CD4-positive, alpha-beta T cell treated with Interleukin-17A for 1 hour (primary cell): ENCODE results near the gene TENM4.

Experiments
- DNase-seq: peaks from one replicate; pipeline ENCODE4 v3.0.0-alpha.2; 2020

Gene TENM4

GRCh38 chr11:79447038-79447786 is 6.4 kb upstream of the TENM4 start:
- DNase-seq = no peak

GRCh38 chr11:79444923-79445322 is 4.1 kb upstream of the TENM4 start:
- no peak for DNase-seq

GRCh38 chr11:79441461-79441875 is 638 bp upstream of the TENM4 start:
- peak; percentile 22 for DNase-seq

DNA sequence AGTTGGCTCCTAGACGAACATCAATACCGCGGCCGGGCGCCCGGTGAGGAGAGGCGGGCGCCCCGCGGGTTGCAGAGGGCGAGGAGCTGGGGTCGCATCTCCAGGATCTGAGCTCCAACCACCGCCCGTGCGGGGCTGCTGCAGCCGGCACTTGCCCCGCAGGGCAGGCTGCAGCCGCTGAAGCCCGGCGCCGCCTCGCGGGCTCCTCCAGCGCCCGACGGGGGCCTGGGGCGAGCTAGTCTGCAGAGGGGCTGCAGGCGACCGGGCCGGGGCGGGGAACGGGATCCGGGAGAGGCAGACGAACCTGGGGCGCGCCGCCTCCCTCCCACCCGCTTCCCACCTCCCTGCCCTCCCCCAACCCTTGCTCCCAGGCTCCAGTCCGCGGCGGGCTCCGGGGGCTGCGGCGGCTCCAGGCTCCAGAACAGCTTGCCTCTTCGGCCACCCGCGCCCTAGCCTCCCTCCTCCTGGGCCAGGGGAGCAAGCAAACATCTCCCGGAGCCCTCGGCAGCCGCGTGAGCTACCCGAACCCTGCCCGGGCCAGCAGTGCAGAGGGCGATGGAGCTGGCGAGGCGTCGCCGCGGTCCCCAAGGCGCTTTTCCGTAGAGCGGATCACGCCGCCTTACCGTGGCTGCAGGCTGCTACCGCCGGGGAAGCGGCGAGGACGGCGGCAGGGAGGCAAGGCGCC is 802 bp downstream of the TENM4 start:
- DNase-seq = no peak

DNA sequence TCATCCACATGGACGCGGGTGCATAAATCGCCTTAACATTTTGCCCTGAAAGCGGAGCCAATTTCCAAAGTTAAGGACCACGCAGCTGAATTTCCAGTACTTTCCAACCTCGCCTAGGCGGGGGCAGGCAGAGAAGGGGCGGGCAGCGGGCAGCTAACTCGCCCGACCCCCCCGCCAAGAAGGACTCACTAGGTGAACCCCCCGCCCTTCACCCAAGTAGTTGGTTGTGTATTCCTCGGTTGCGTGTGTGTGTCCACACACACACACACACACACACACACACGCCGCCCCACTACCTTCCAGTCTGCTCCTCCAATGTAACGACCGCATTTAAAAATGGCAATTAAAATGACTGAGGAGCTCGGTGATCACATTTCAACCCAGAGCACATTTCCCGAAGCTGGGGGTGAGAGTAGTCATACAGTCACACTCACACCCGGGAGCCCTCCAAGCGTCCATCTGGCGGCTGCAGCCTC is 1.4 kb downstream of the TENM4 start:
- no peak for DNase-seq

- DNase-seq = no peak
Observed at GRCh38 chr11:79438631-79439409, 2.0 kb downstream of the TENM4 start.

GRCh38 chr11:79437981-79438630 is 2.7 kb downstream of the TENM4 start:
- DNase-seq = no peak

DNA sequence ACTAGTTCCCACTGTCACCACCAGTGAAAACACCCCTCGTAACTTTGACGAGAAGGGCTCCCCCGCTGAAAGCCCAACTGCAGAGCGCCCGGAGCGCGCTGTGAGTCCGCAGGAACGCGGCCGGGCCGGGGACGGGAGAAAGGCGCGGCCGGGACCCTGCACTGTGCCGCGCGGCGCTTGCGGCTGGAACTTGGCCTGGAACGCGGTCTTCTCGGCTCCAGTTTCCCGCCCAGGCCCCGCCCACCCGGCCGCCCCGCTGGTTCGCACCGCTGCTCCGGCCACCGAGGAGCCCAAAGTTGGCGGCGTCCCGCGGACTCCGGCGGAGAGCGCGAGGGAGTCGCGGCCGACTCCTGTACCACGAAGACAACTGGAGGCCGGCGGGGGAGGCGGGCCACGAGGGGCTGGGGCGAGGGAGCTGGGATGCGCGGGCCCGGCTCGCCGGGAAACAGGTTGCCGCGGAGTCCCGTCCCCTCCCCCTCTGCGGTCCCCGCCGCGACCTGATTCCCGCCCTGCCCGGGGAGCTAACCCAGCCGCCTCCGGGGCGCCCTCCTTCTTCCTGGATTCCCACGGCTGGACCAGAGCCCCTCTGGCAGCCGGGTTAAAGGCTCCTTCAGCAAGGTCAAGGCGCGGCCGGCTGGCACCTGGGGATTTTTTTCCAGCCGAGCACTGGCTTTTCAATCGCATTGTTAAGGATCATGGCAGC is 3.4 kb downstream of the TENM4 start:
- no peak for DNase-seq

DNA sequence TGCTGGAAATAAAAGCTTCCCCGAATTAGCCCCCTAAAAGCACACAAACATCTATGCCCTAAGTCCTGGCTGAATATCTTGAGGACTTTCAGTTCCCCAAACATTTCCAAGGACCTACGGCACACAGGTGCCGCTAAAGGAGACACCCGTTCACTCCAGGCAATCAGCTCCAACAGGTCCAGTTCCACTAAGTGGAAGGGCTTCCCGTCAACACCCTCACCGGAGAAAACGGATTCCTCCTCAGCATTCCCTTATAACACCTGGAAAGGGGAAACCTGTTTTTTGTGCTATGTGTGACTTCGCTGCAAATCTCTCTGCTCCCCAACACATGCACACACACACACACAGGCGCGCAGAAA is 3.9 kb downstream of the TENM4 start:
- DNase-seq = no peak

DNA sequence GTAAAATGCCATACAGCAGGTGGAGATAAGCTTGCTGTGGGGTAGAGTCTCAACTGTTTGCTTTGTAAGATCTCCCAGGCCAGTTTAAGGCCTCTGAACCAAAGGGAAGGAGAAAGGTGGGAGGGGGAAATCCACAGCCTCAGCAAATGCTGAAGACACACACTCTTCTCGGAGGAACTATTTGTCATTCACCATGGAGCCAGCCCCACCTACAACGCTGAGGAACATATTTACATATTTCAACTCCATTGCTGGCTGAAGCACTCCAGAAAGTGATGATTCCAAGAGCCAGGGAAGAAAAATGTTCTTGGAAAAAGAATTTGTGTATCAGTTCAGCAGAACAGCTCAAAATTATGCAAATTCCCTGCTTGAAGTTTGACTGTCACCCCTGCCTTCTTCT is 6.5 kb downstream of the TENM4 start:
- DNase-seq = no peak

GRCh38 chr11:79432138-79432537 is 8.7 kb downstream of the TENM4 start:
- no peak for DNase-seq

- DNase-seq = no peak
Observed at GRCh38 chr11:79431535-79431934, 9.3 kb downstream of the TENM4 start.

- DNase-seq = no peak
Observed at GRCh38 chr11:79430280-79430679, 10.6 kb downstream of the TENM4 start.

DNA sequence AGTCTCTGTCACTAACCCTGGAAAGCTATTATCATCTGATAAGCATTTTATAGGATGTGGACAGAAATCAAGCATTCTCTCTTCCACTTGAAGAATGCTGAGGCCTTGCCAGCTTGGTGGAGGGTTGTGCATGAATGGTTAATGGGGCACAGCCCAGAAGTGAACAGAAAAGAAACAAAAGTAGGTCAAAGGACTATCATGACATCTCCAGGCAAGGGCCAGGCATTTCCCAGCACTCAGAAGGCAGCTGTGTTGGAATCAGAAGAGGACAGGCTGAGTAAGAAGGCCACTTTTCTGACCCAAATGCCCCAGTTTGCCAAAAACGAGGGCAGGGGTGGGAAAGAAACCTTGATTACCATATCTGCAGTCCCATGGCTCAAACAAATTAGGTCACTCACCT is 12.4 kb downstream of the TENM4 start:
- DNase-seq = no peak

GRCh38 chr11:79427611-79428327 is 13.1 kb downstream of the TENM4 start:
- no peak for DNase-seq

DNA sequence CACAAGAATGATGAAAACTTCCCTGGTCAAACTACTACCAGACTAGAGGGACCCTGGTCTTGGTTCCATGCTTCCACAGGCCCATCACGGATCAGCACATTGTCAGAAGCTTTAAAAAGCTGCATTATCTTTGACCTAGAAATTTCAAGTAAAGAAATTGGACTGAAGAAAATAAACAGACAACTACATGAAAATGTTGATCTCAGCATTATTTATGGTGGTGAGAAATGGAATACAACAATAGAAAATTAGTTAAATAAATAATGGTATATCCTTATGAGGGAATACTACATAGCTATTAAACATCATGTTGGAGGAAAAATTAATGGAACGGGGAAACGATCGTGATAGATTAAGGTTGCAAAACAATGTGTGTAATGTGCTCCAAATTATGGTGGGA is 13.7 kb downstream of the TENM4 start:
- no peak for DNase-seq

DNA sequence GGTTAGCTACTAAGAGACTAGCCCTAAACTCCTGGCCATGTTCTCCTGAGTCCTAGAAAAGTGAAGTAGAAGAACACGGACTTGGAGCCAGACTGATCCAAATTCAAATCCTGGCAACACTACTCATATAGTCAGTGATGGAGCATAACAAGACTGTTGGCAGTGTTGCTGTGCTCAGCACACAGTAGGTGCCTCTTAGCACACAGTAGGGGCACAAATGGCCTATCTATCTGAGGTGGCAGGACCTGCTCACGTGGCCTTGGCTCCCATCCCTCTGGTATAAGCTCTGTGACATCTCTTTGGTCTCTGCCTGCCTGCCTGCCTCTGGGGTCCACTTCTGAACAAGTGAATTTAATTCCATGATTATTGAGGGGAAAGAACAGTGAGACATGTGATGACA is 15.4 kb downstream of the TENM4 start:
- DNase-seq = no peak

DNA sequence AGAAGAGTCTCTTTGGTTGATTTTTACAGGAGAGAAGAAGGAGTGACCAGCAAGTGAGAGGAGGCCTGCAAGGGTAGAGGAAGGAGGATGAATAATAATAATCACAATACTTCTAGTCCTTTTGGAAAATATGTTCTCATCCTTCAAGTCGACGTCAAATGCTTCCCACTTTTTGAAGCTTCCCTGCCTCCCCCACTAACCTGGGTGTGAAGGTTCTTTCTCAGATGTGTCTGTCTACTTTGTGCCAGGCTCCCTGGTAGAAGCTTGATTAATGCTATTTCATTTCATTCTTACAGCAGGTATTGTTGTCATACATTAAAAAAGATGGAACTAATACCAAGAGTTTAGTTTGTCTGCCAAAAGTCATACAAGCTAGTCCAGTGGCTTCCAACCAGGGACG is 17.1 kb downstream of the TENM4 start:
- DNase-seq = no peak

GRCh38 chr11:79422866-79423265 is 18.0 kb downstream of the TENM4 start:
- DNase-seq = no peak

DNA sequence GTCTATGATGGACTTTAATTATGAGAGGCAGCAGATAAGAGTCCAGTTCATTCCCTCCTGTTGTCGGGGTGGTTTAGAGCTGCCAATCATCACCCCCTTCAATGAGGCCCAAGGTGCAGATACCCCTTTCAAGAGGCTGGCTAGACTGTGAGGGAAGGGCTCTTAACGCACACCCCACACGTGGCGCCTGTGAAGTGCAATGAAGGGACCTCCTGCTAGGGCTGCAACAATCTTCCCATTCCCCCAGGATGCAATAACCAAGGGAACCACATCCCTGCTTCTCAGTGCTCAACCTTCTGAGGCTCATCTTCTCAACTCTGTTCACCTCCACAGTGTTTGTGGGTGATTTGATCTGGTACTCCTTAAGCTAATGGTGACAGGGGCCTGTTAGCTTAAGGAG is 19.0 kb downstream of the TENM4 start:
- DNase-seq = no peak

DNA sequence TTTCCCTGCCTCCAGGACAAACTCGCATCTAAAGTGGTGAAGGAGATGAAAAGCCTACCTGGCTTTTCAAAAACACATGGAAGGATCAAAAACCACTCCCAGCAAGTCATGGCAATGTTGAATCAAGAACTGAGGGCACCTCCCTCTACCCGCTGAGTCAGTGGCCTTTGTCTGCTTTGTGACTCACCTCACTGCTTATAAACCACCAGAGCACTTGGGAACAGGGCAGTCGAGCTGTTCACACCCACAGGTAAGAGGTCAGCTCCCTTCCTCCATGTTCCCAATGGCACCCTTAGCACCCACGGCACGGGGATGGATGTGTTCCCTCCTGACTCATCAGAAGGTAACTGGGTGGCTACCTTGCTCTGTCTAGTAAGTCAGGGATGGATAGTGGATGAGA is 21.7 kb downstream of the TENM4 start:
- DNase-seq = no peak

GRCh38 chr11:79418241-79418640 is 22.6 kb downstream of the TENM4 start:
- no peak for DNase-seq
